B cell (primary cell): Measurements from ENCODE around the gene KANTR. TPM values are rescaled to one million over a fixed set of nuclear protein-coding genes. Genes with fewer than 3 reads are reported as not detected.

Experiments used
- ATAC-seq: fragments of 200-7000 bp; cut with Tn5 transposase; one replicate; pipeline ENCODE4 v1.10.0; 2021; ENCODE audit warnings: low read depth, mild to moderate bottlenecking, moderate number of reproducible peaks, moderate library complexity
- CTCF ChIA-PET: fragments of 350-600 bp; sonication (Branson Sonifier 250); formaldehyde crosslinking; loops from one replicate; lab custom pipeline; 2021; ENCODE audit warnings: antibody characterized with exemption, inconsistent platforms; lab: Charles Lee
- POLR2A ChIA-PET: fragments of 350-600 bp; sonication (Branson Sonifier 250); formaldehyde crosslinking; loops from one replicate; lab custom pipeline; 2021; ENCODE audit warnings: antibody characterized with exemption; lab: Charles Lee
- DNase-seq: peaks from one replicate; pipeline ENCODE4 v3.0.0; 2013
- H2AFZ ChIP-seq: 2 replicates; pipeline ENCODE4 v1.6.1; 2012; ENCODE audit warnings: mild to moderate bottlenecking, low read depth, low read length; ENCODE audit not compliant: insufficient read depth, poor library complexity, severe bottlenecking
- H3K27ac ChIP-seq, 2 donors: 1 replicate in 1 of 2; 2 replicates in 1 of 2; pipeline ENCODE4 v1.5.1; 2012 to 2013; ENCODE audit warnings: low read length in 2 of 2, mild to moderate bottlenecking in 2 of 2, moderate library complexity in 1 of 2
- H3K27me3 ChIP-seq, 4 experiments: fragments of 200-600 bp in 1 of 4; sonication (generic) in 1 of 4; replicated peaks in 1 of 4; 1 replicate in 2 of 4; 2 replicates in 2 of 4; pipeline versions ENCODE4 v1.6.1 to v1.7.0; 2013 to 2016; ENCODE audit warnings: low read length in 3 of 4, mild to moderate bottlenecking in 2 of 4, mixed read lengths in 1 of 4, moderate library complexity in 1 of 4; ENCODE audit not compliant: insufficient read depth in 4 of 4, control insufficient read depth in 3 of 4; ENCODE audit errors: control extremely low read depth in 1 of 4
- H3K36me3 ChIP-seq, 2 experiments: replicated peaks in 1 of 2; 1 replicate in 1 of 2; 2 replicates in 1 of 2; pipeline versions ENCODE4 v1.6.1 to v1.7.1; 2013; ENCODE audit warnings: low read length in 1 of 2; ENCODE audit not compliant: insufficient read depth in 2 of 2, control insufficient read depth in 1 of 2; ENCODE audit errors: control extremely low read depth in 1 of 2, extremely low read depth in 1 of 2
- H3K4me1 ChIP-seq, 2 donors: fragments of 200-600 bp in 1 of 2; sonication (generic) in 1 of 2; 1 replicate in 1 of 2; 2 replicates in 1 of 2; pipeline versions ENCODE4 v1.5.1 to v1.6.1; 2013 to 2017; ENCODE audit warnings: low read length in 2 of 2; ENCODE audit not compliant: control insufficient read depth in 2 of 2, insufficient read depth in 2 of 2
- H3K4me2 ChIP-seq: replicated peaks from 2 replicates; pipeline ENCODE3; 2012; ENCODE audit warnings: mild to moderate bottlenecking, low read depth, low read length; ENCODE audit not compliant: poor library complexity, severe bottlenecking
- H3K4me3 ChIP-seq, 5 experiments: fragments of 200-600 bp in 1 of 5; sonication (generic) in 1 of 5; 1 replicate in 3 of 5; 2 replicates in 2 of 5; pipeline versions ENCODE4 v1.5.1 to v1.7.0; 2011 to 2016; ENCODE audit warnings: low read length in 4 of 5, mild to moderate bottlenecking in 4 of 5, low read depth in 2 of 5, control low read depth in 1 of 5, moderate library complexity in 1 of 5; ENCODE audit not compliant: insufficient read depth in 1 of 5; ENCODE audit errors: control extremely low read depth in 1 of 5, extremely low read depth in 1 of 5
- H3K79me2 ChIP-seq: fragments of 200-600 bp; sonication (generic); one replicate; pipeline ENCODE4 v1.6.0; 2016; ENCODE audit warnings: low read length; ENCODE audit not compliant: control insufficient read depth, insufficient read depth
- H3K9ac ChIP-seq: fragments of 200-600 bp; sonication (generic); 2 replicates; pipeline ENCODE4 v1.6.1; 2017; ENCODE audit warnings: mild to moderate bottlenecking, low read length, moderate library complexity
- H3K9me3 ChIP-seq, 3 donors: one replicate each; pipeline versions ENCODE4 v1.6.1 to v1.7.1; 2013; ENCODE audit warnings: low read length in 2 of 3; ENCODE audit not compliant: control insufficient read depth in 2 of 3, insufficient read depth in 1 of 3; ENCODE audit errors: control extremely low read depth in 1 of 3
- H4K20me1 ChIP-seq: 2 replicates; pipeline ENCODE4 v1.6.0; 2012; ENCODE audit warnings: mild to moderate bottlenecking, low read length; ENCODE audit not compliant: insufficient read depth, control insufficient read depth, poor library complexity, severe bottlenecking
- H3K27ac Mint-ChIP-seq: one replicate; pipeline ENCODE4 v1.8.0; 2021; ENCODE audit warnings: mixed read lengths
- H3K27me3 Mint-ChIP-seq: one replicate; pipeline ENCODE4 v1.8.0; 2021; ENCODE audit warnings: mixed read lengths
- H3K4me1 Mint-ChIP-seq: one replicate; pipeline ENCODE4 v1.8.0; 2021; ENCODE audit warnings: mixed read lengths
- H3K4me3 Mint-ChIP-seq: one replicate; pipeline ENCODE4 v1.8.0; 2021; ENCODE audit warnings: mixed read lengths
- H3K9me3 Mint-ChIP-seq: one replicate; pipeline ENCODE4 v1.8.0; 2022; ENCODE audit warnings: mixed read lengths; ENCODE audit not compliant: insufficient read depth
- CTCF ChIP-seq: fragments of 200-600 bp; IDR thresholded peaks from one replicate; pipeline ENCODE4 v1.8.0; 2022; ENCODE audit warnings: antibody characterized with exemption, mild to moderate bottlenecking
- EZH2 ChIP-seq: IDR thresholded peaks from 2 replicates; pipeline ENCODE4 v1.6.1; 2012; ENCODE audit warnings: borderline replicate concordance, low read depth, mild to moderate bottlenecking, moderate library complexity, low read length; ENCODE audit not compliant: insufficient read depth, poor library complexity, severe bottlenecking
- WGBS: methylation state at CpG from one replicate; pipeline ENCODE4 v1.1.5; 2013; ENCODE audit warnings: missing lambda C conversion rate; ENCODE audit not compliant: insufficient coverage; 5-methylcytosine and 5-hydroxymethylcytosine counted together
- intact Hi-C: fragments of 100-400 bp; cut with micrococcal nuclease; formaldehyde crosslinking; loops from one replicate; pipeline ENCODE4 v1.10.0; 2022
- polyA plus RNA-seq: library from polyadenylated mRNA; depleted of rRNA; stranded (reverse); fragments of >200 nt; gene quantifications from 2 replicates; pipeline ENCODE4 v1.2.3, GENCODE V29; 2012
- total RNA-seq, 2 donors: library from RNA; stranded (reverse); fragments of 120-200 nt in 1 of 2; gene quantifications; 1 replicate in 1 of 2; 2 replicates in 1 of 2; pipeline versions ENCODE4 v1.2.3 to v1.2.4, GENCODE V29; 2013 to 2022

The KANTR gene
- total and polyA plus RNA-seq, 2 donors (not counting 1 experiment from before 2014, with no cell fraction given): 6.7 to 26.8 TPM

DNA sequence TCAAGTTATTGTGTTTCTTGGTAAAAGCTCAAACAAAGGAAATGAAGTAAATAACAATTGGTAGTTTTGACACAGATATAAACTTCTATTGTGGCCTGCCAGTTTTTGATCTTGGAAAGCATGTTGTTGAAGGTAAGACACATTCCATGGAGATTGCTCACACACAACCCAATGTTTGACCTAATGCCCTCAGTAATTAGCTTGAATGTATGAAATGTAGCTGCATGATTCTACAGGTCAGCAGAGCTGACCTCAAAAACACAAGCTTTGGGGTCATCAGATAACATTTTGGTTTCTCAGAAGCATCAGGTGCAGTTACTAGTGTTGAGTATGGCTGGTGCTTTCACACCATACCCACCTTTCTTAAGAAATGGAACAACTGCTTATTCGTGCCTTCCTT lies 28.8 kb upstream of the KANTR start:
- WGBS: no CpG with 5 or more reads among the region's 1 CpG
- Histone ChIP-seq H3K9me3 (no peaks in the 10 kb centered on the region), H3K36me3 (no peaks in the 10 kb centered on the region), H3K4me3 (no peak overlapping the region), H3K9ac (no peak overlapping the region), H3K4me1 (no peaks in the 10 kb centered on the region), H3K4me2 (no peak overlapping the region), H2AFZ (no peak overlapping the region), H3K27ac (no peak overlapping the region), H4K20me1 (no peaks in the 10 kb centered on the region), H3K27me3 (no peaks in the 10 kb centered on the region), H3K79me2 (no peaks in the 10 kb centered on the region)
- Mint-ChIP-seq H3K4me1 (no peaks in the 10 kb centered on the region), H3K9me3 (no peaks in the 10 kb centered on the region), H3K4me3 (no peak overlapping the region), H3K27ac (no peak overlapping the region), H3K27me3 (no peaks in the 10 kb centered on the region)
- TF ChIP-seq CTCF (no peak), EZH2 (no peak)
- DNase-seq (no peak), ATAC-seq (no peak)
- ChIA-PET POLR2A (no interaction called here), CTCF (interaction anchor here (0.6 kb wide), 1 partner anchor 1619 kb away, joined by 3 read pairs; no protein-coding TSS in a partner anchor)
- intact Hi-C loops: no loop called here

DNA sequence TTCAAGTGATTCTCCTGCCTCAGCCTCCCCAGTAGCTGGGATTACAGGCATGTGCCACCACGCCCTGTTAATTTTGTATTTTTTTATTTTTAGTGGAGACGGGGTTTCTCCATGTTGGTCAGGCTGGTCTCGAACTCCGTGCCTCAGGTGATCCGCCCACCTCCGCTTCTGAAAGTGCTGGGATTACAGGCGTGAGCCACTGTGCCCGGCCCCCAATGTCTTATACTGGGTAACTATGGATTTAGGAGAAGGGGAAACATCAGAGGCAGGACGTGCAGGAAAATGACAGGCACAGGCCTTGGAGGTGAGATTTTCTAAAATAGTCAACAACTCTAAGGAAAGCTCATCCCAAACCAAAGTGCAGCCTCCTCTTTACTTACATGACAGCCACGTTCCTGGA lies 22.9 kb upstream of the KANTR start:
- intact Hi-C loops: loop anchor here (1.0 to 10.0 kb wide), 5 partner anchors 11 to 244 kb away; partner anchors contain the start of genes KDM5C and TSPYL2
- H3K9ac ChIP-seq: no peak overlapping the region
- no peak for ATAC-seq
- Mint-ChIP-seq H3K4me1 (peaks cover 13% of the 10 kb centered on the region), H3K9me3 (no peaks in the 10 kb centered on the region), H3K27me3 (no peaks in the 10 kb centered on the region), H3K27ac (peak overlapping the region; percentile 96), H3K4me3 (no peak overlapping the region)
- no peak overlapping the region for H3K27ac ChIP-seq
- ChIA-PET CTCF (interaction anchor here (1.5 to 4.5 kb wide), 2 partner anchors 11 to 18 kb away, joined by 6 to 39 read pairs; partner anchors contain the start of gene TSPYL2), POLR2A (interaction anchor here (1.9 kb wide), 1 partner anchor 11 kb away, joined by 30 read pairs; the partner anchor contains the start of gene TSPYL2)
- peak overlapping the region; percentile 93 for H2AFZ ChIP-seq
- no peaks in the 10 kb centered on the region for H3K36me3 ChIP-seq
- peaks cover 9 to 12% of the 10 kb centered on the region in 2 donors for H3K4me1 ChIP-seq
- H3K27me3 ChIP-seq: no peaks in the 10 kb centered on the region
- no CpG with 5 or more reads among the region's 10 CpGs for WGBS
- no peak for DNase-seq
- H3K4me2 ChIP-seq: no peak overlapping the region
- no peaks in the 10 kb centered on the region for H3K9me3 ChIP-seq
- H3K4me3 ChIP-seq: no peak overlapping the region
- TF ChIP-seq CTCF (no peak), EZH2 (no peak)
- no peaks in the 10 kb centered on the region for H3K79me2 ChIP-seq
- H4K20me1 ChIP-seq: no peaks in the 10 kb centered on the region
